ENCODE measurements around the gene FARP2.

DNA sequence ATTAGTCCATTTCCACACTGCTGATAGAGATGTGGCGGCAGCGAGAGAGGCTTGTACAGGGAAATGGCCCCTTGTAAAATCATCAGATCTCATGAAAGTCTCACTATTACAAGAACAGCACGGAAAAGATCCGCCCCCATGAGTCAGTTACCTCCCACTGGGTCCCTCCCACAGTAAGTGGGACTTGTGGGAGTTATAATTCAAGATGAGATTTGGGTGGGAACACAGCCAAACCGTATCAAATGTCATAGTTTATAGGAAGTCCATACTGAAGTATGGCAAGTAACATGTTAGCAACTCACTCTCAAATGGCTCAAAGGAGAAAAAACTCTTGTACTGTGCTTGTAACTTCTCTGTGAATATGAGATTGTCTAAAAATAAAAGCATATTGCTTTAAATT, 56.1 kb downstream of the FARP2 start:
- TF ChIP-seq ZNF274 (IDR thresholded peaks at IDR 0.05; ENCODE audit: low read depth, low read length) (no peak), YY1 (IDR thresholded peaks at IDR 0.05; ENCODE audit: insufficient read depth, insufficient read length) (no peak), SUZ12 (IDR thresholded peaks at IDR 0.05; ENCODE audit: extremely low read depth, insufficient read depth, insufficient read length) (no peak)

All from NT2/D1 (cell line).